Adrenal gland (tissue), 5 donors: Measurements from ENCODE around the gene MVB12B.

Source experiments
- POLR2A ChIP-seq, 2 donors: fragments of 450-650 bp; IDR thresholded peaks; one replicate each; pipeline ENCODE4 v1.6.1; 2017; ENCODE audit warnings: antibody characterized with exemption in 2 of 2, mild to moderate bottlenecking in 2 of 2, moderate library complexity in 1 of 2
- TF ChIP-seq, protein P1 (sequence below), 6 experiments: fragments of 450-650 bp in 4 of 6; fragments of 200-600 bp in 2 of 6; sonication (generic) in 1 of 6; IDR thresholded peaks; 1 replicate in 5 of 6; 2 replicates in 1 of 6; pipeline versions ENCODE4 v1.5.1 to v1.8.0; 2016 to 2021; ENCODE audit warnings: antibody characterized with exemption in 6 of 6, mild to moderate bottlenecking in 2 of 6, moderate library complexity in 1 of 6
- donor health status: DM: no; HTN: no; CAD: no.

DNA sequence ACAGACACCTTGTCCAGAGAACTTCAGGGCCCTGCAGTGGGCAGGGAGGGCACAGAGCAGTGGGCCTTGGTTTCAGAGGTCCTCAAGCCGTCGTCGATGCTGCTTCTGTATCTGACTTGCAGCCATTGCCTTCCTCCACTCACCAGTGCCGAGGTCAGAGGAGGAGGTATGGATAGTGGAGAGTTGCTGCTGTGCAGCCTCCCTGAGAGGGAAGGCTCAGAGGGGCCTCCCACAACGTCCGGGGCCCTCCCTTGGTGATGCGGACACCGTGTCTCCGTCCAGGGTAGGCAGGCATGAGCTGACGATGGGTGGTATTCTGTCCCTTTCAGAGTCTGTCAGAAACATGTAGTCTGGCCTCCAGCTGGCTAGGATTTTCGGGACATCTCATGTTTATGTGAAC lies 73.9 kb downstream of the MVB12B start:
- TF ChIP-seq, protein P1, sequence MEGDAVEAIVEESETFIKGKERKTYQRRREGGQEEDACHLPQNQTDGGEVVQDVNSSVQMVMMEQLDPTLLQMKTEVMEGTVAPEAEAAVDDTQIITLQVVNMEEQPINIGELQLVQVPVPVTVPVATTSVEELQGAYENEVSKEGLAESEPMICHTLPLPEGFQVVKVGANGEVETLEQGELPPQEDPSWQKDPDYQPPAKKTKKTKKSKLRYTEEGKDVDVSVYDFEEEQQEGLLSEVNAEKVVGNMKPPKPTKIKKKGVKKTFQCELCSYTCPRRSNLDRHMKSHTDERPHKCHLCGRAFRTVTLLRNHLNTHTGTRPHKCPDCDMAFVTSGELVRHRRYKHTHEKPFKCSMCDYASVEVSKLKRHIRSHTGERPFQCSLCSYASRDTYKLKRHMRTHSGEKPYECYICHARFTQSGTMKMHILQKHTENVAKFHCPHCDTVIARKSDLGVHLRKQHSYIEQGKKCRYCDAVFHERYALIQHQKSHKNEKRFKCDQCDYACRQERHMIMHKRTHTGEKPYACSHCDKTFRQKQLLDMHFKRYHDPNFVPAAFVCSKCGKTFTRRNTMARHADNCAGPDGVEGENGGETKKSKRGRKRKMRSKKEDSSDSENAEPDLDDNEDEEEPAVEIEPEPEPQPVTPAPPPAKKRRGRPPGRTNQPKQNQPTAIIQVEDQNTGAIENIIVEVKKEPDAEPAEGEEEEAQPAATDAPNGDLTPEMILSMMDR (IDR thresholded peaks at IDR 0.05), result no peak
- TF ChIP-seq POLR2A (IDR thresholded peaks at IDR 0.05), result no peak
